K562 (cell line): ENCODE data around the gene PRRC2C. TPM values are rescaled to one million over a fixed set of nuclear protein-coding genes. Genes with fewer than 3 reads are reported as not detected.

Experiments
- ARID2 ChIP-seq: fragments of 450-650 bp; IDR thresholded peaks from 2 replicates; pipeline ENCODE4 v1.6.1; 2017; ENCODE audit warnings: antibody characterized with exemption, mild to moderate bottlenecking
- BRD4 ChIP-seq: fragments of 200-600 bp; sonication (generic); IDR thresholded peaks from 2 replicates; pipeline ENCODE4 v1.6.1; 2017; ENCODE audit warnings: inconsistent platforms
- DEAF1 ChIP-seq: fragments of 450-650 bp; formaldehyde crosslinking; IDR thresholded peaks from 2 replicates; pipeline ENCODE4 v1.4.0; 2020; ENCODE audit warnings: mild to moderate bottlenecking, moderate library complexity
- KDM2B ChIP-seq: fragments of 250-450 bp; sonication (Bioruptor Pico); IDR thresholded peaks from 2 replicates; pipeline ENCODE4 v1.8.0; 2021; ENCODE audit warnings: mild to moderate bottlenecking, moderate library complexity
- MAFG ChIP-seq: fragments of 450-650 bp; conservative IDR thresholded peaks from 2 replicates; pipeline ENCODE4 v1.6.1; 2016; ENCODE audit warnings: missing genetic modification characterization, missing compliant biosample characterization
- MAFK ChIP-seq: IDR thresholded peaks from 2 replicates; pipeline ENCODE4 v1.6.1; 2011; ENCODE audit warnings: low read length, improper control_type of control experiment
- NR2C1 ChIP-seq, 2 experiments: fragments of 450-650 bp; IDR thresholded peaks; 2 replicates each; pipeline ENCODE4 v1.6.1; 2017; ENCODE audit warnings: mild to moderate bottlenecking in 2 of 2, antibody characterized with exemption in 1 of 2, inconsistent platforms in 1 of 2, missing compliant biosample characterization in 1 of 2, missing genetic modification characterization in 1 of 2
- NR4A1 ChIP-seq, 2 experiments: fragments of 250-450 bp in 1 of 2; fragments of 450-650 bp in 1 of 2; sonication (Bioruptor Pico) in 1 of 2; IDR thresholded peaks; 2 replicates each; pipeline versions ENCODE4 v1.4.0 to v1.6.1; 2016 to 2020; ENCODE audit warnings: mild to moderate bottlenecking in 2 of 2, missing compliant biosample characterization in 1 of 2, missing genetic modification characterization in 1 of 2, moderate library complexity in 1 of 2
- PCBP2 ChIP-seq: fragments of 200-400 bp; formaldehyde crosslinking; IDR thresholded peaks from 2 replicates; pipeline ENCODE4 v1.6.1; 2018; ENCODE audit warnings: low read length, low read depth, mild to moderate bottlenecking, moderate library complexity; ENCODE audit not compliant: poor library complexity, severe bottlenecking
- REST ChIP-seq, 2 experiments: fragments of 450-650 bp; formaldehyde crosslinking in 1 of 2; IDR thresholded peaks; 2 replicates each; pipeline versions ENCODE4 v1.4.0 to v1.6.1; 2014 to 2020; ENCODE audit warnings: mild to moderate bottlenecking in 2 of 2, borderline replicate concordance in 1 of 2, low read depth in 1 of 2
- SP2 ChIP-seq: IDR thresholded peaks from 2 replicates; pipeline ENCODE4 v1.6.1; 2011; ENCODE audit warnings: mild to moderate bottlenecking, low read depth, low read length, moderate library complexity; ENCODE audit not compliant: poor library complexity, severe bottlenecking; ENCODE audit errors: extremely low read depth
- SRF ChIP-seq, 2 experiments: fragments of 250-450, 450-650 bp in 1 of 2; sonication (Bioruptor Pico) in 1 of 2; sonication (generic) in 1 of 2; formaldehyde crosslinking; IDR thresholded peaks; 2 replicates each; pipeline versions ENCODE4 v1.5.0 to v1.5.1; 2020 to 2022; ENCODE audit warnings: mild to moderate bottlenecking in 1 of 2, missing genetic modification reagents in 1 of 2
- STAT5B ChIP-seq: fragments of 250-450 bp; sonication (Bioruptor Pico); IDR thresholded peaks from 2 replicates; pipeline ENCODE4 v1.8.0; 2021; ENCODE audit warnings: mild to moderate bottlenecking, inconsistent platforms
- TCFL5 ChIP-seq: fragments of 250-450 bp; sonication (Bioruptor Pico); conservative IDR thresholded peaks from 2 replicates; pipeline ENCODE4 v1.6.1; 2021; ENCODE audit warnings: mild to moderate bottlenecking, moderate library complexity, matching md5 sums
- ZNF232 ChIP-seq: sonication (generic); formaldehyde crosslinking; IDR thresholded peaks from 2 replicates; pipeline ENCODE4 v1.8.0; 2022; ENCODE audit warnings: mild to moderate bottlenecking, missing genetic modification reagents
- ZZZ3 ChIP-seq: fragments of 450-650 bp; IDR thresholded peaks from 2 replicates; pipeline ENCODE4 v1.6.1; 2016; ENCODE audit warnings: antibody characterized with exemption, mild to moderate bottlenecking, moderate library complexity
- polyA plus RNA-seq, 8 experiments: library from polyadenylated mRNA; depleted of rRNA in 4 of 8; stranded (reverse) in 5 of 8; unstranded in 3 of 8; fragments of >200 nt; fragmentation: Nextera tagmentation in 2 of 8; fragmentation: Illumina TruSeq in 1 of 8; extraction: Ambion mirVana in 2 of 8; extraction: Trizol in 1 of 8; gene quantifications; 2 replicates each; pipeline versions ENCODE4 v1.2.1 to v1.2.3, GENCODE V29; 2011 to 2014; ENCODE audit warnings: inconsistent platforms in 1 of 8, missing spikeins in 1 of 8
- total RNA-seq, 7 experiments: library from RNA; depleted of rRNA in 6 of 7; stranded (reverse); fragments of >200 nt in 6 of 7; fragmentation: Illumina TruSeq in 2 of 7; extraction: Trizol in 2 of 7; gene quantifications; 2 replicates each; pipeline versions ENCODE4 v1.2.1 to v1.2.3, GENCODE V29; 2011 to 2021; ENCODE audit warnings: low replicate concordance in 1 of 7
- TF ChIP-seq, protein P1 (sequence below): sonication (generic); formaldehyde crosslinking; IDR thresholded peaks from 2 replicates; pipeline ENCODE4 v1.9.0; 2022; ENCODE audit warnings: mild to moderate bottlenecking, missing genetic modification reagents

Gene PRRC2C
- total and polyA plus RNA-seq, 9 of the 15 experiments (the other 6 are each of a cell fraction or from before 2014, with no cell fraction given), result 61.9 to 237 (median 105) TPM

DNA sequence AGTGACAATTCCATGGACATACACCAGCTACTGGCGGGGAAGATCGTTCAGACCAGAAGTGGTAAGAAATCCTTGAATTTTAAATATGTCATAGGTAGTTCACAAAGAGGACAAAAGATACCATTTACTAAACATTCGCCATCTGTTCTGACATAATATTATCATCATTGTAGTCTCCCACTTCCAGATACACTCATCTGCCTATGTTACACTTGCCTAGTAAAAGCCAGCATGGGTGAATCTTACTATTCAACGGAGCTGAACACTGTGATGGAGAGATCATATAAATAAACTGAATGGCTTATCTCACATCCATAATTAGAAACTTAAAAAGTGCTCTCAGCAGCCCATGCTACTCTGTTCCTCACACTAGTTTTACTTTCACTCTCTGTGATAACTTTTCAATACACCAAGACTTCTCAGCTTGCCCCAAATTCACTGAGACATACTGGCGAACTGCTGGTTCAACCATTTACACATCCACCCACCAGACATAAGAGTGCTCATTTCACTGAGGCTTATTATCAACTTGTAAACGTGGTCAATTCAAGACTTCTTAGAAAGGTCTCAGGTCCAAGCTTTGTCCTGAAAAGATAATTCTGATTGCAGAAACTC lies 463 bp upstream of the PRRC2C start (continued):
- TF ChIP-seq NR4A1 (CRISPR knock-in tag; IDR thresholded peaks at IDR 0.05), result no peak
- no peak for TF ChIP-seq NR4A1 (tag; IDR thresholded peaks at IDR 0.05)
- TF ChIP-seq KDM2B (CRISPR knock-in tag), result no peak
- no peak for TF ChIP-seq BRD4
- TF ChIP-seq ZZZ3, result no peak
- TF ChIP-seq ZNF232, result no peak
- no peak for TF ChIP-seq MAFG (tag)
- TF ChIP-seq STAT5B (CRISPR knock-in tag), result no peak
- TF ChIP-seq SP2, result no peak
- 0 out of 2 replicates have a peak, but pooled peaks have one; percentile 7 for TF ChIP-seq ARID2
- TF ChIP-seq DEAF1, result no peak
- TF ChIP-seq MAFK, result 0 out of 2 replicates have a peak, but pooled peaks have one; percentile 1
- TF ChIP-seq NR2C1 (IDR thresholded peaks at IDR 0.05), result no peak
- no peak for TF ChIP-seq NR2C1 (tag; IDR thresholded peaks at IDR 0.05)
- 0 out of 4 replicates have a peak, but pooled peaks of 1 of the 2 experiments have one; percentile 7 for TF ChIP-seq SRF (CRISPR knock-in tag; IDR thresholded peaks at IDR 0.05)
- TF ChIP-seq, protein P1, sequence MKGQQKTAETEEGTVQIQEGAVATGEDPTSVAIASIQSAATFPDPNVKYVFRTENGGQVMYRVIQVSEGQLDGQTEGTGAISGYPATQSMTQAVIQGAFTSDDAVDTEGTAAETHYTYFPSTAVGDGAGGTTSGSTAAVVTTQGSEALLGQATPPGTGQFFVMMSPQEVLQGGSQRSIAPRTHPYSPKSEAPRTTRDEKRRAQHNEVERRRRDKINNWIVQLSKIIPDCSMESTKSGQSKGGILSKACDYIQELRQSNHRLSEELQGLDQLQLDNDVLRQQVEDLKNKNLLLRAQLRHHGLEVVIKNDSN (CRISPR knock-in tag), result no peak
- no peak for TF ChIP-seq PCBP2
- TF ChIP-seq REST (IDR thresholded peaks at IDR 0.05; ENCODE audit: borderline replicate concordance), result no peak
- TF ChIP-seq REST (CRISPR knock-in tag; IDR thresholded peaks at IDR 0.05; ENCODE audit: low read depth), result no peak
- TF ChIP-seq TCFL5 (CRISPR knock-in tag), result no peak
